ENCODE data around the gene TRIM52. TPM values are rescaled to one million over a fixed set of nuclear protein-coding genes. Genes with fewer than 3 reads are reported as not detected.

TRIM52 gene
- total and polyA plus RNA-seq, 2 of the 13 experiments (the other 11 are each of a cell fraction or from before 2014, with no cell fraction given), result 7.2 to 11.6 TPM

- no peak; the same call in 1 of the 2 replicates for TF ChIP-seq HNF1A (IDR thresholded peaks at IDR 0.05; ENCODE audit: low read depth)
- TF ChIP-seq HNF1A (CRISPR knock-in tag; IDR thresholded peaks at IDR 0.05; ENCODE audit: borderline replicate concordance), result no peak
- TF ChIP-seq ESRRA (CRISPR knock-in tag; IDR thresholded peaks at IDR 0.05; ENCODE audit: low read depth), result no peak
- TF ChIP-seq AKNA (CRISPR knock-in tag; IDR thresholded peaks at IDR 0.05; ENCODE audit: borderline replicate concordance), result no peak
- TF ChIP-seq SP2 (CRISPR knock-in tag; IDR thresholded peaks at IDR 0.05), result no peak; the same call in 1 of the 2 replicates
- no peak for TF ChIP-seq ZNF407 (CRISPR knock-in tag; IDR thresholded peaks at IDR 0.05; ENCODE audit: not compliant biosample characterization)
- TF ChIP-seq GTF3A (CRISPR knock-in tag; conservative IDR thresholded peaks at IDR 0.05), result no peak
- no peak for TF ChIP-seq SATB2 (CRISPR knock-in tag; IDR thresholded peaks at IDR 0.05)
- no peak for TF ChIP-seq ZBTB1 (CRISPR knock-in tag; IDR thresholded peaks at IDR 0.05; ENCODE audit: borderline replicate concordance)
- no peak; the same call in none of the 2 replicates for TF ChIP-seq SSRP1 (CRISPR knock-in tag; IDR thresholded peaks at IDR 0.05)
- TF ChIP-seq HMG20B (CRISPR knock-in tag; conservative IDR thresholded peaks at IDR 0.05), result no peak
- no peak for TF ChIP-seq ZNF619 (CRISPR knock-in tag; IDR thresholded peaks at IDR 0.05)
Observed at GRCh38 chr5:181260720-181261319, at the start of gene TRIM52 (continued).

Measured in HepG2 (cell line).